Suprapubic skin (tissue), 3 donors: Measurements from ENCODE around the gene ALPL.

Source experiments
- EP300 ChIP-seq: sonication (generic); formaldehyde crosslinking; IDR thresholded peaks from one replicate; pipeline ENCODE4 v1.6.1; 2017; ENCODE audit warnings: antibody characterized with exemption
- POLR2A ChIP-seq, 2 donors: fragments of 450-650 bp; IDR thresholded peaks; one replicate each; pipeline ENCODE4 v1.6.1; 2017; ENCODE audit warnings: antibody characterized with exemption in 2 of 2, mild to moderate bottlenecking in 2 of 2, moderate library complexity in 2 of 2
- TF ChIP-seq, protein P1 (sequence below), 2 donors: fragments of 200-600 bp in 1 of 2; fragments of 450-650 bp in 1 of 2; sonication (generic) in 1 of 2; IDR thresholded peaks; one replicate each; pipeline ENCODE4 v1.5.1; 2016 to 2019; ENCODE audit warnings: antibody characterized with exemption in 2 of 2, mild to moderate bottlenecking in 1 of 2, moderate library complexity in 1 of 2

DNA sequence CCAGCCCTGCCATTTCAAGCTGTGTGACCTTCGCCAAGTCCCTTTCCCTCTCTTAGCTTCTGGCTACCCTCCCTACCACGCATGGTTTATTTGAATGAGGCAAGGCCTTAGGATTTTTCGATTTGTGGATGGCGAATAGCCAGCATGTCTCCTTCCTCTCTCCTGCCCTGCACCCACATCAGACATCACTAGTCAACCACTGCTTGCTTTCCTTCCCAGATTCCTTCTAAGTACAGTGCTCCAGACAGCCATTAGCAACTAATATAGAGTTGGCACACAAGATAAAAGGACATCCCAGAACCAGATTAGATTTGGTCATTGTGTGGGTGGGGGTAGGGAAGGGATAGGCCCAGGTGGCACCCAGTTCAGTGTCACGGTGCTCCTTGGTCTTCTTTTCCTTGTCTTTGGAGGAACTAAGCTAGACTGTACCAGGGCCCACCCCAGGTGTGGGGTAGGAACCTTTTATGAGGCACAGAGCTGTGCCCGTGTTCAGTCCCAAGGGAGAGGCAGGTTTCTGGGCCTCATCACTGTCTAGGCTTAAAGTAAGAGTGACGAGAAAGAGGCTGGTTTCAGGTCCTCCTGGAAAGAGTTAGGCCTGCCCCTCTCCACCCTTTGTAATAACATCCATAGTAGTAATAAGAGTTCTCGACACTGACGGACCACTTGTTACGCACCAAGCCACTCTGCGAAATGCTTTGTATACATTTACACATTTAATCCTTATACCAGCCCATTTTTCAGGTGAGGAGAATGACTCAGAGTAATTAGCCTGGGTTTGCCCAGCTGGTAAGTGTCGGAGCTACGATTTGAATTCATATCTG, 8.6 kb downstream of the ALPL start:
- no peak for TF ChIP-seq POLR2A (IDR thresholded peaks at IDR 0.05)
- TF ChIP-seq, protein P1, sequence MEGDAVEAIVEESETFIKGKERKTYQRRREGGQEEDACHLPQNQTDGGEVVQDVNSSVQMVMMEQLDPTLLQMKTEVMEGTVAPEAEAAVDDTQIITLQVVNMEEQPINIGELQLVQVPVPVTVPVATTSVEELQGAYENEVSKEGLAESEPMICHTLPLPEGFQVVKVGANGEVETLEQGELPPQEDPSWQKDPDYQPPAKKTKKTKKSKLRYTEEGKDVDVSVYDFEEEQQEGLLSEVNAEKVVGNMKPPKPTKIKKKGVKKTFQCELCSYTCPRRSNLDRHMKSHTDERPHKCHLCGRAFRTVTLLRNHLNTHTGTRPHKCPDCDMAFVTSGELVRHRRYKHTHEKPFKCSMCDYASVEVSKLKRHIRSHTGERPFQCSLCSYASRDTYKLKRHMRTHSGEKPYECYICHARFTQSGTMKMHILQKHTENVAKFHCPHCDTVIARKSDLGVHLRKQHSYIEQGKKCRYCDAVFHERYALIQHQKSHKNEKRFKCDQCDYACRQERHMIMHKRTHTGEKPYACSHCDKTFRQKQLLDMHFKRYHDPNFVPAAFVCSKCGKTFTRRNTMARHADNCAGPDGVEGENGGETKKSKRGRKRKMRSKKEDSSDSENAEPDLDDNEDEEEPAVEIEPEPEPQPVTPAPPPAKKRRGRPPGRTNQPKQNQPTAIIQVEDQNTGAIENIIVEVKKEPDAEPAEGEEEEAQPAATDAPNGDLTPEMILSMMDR (IDR thresholded peaks at IDR 0.05) = no peak
- TF ChIP-seq EP300 = no peak
